Measurements from ENCODE around the gene MAN1C1. TPM values are rescaled to one million over a fixed set of nuclear protein-coding genes. Genes with fewer than 3 reads are reported as not detected.
A peak's percentile ranks its signal among the peaks of the same experiment; 100 is the strongest.

The MAN1C1 gene
- total and polyA plus RNA-seq, 3 experiments from 2014 or later: 2.8 to 5.6 (median 3.6) TPM

DNA sequence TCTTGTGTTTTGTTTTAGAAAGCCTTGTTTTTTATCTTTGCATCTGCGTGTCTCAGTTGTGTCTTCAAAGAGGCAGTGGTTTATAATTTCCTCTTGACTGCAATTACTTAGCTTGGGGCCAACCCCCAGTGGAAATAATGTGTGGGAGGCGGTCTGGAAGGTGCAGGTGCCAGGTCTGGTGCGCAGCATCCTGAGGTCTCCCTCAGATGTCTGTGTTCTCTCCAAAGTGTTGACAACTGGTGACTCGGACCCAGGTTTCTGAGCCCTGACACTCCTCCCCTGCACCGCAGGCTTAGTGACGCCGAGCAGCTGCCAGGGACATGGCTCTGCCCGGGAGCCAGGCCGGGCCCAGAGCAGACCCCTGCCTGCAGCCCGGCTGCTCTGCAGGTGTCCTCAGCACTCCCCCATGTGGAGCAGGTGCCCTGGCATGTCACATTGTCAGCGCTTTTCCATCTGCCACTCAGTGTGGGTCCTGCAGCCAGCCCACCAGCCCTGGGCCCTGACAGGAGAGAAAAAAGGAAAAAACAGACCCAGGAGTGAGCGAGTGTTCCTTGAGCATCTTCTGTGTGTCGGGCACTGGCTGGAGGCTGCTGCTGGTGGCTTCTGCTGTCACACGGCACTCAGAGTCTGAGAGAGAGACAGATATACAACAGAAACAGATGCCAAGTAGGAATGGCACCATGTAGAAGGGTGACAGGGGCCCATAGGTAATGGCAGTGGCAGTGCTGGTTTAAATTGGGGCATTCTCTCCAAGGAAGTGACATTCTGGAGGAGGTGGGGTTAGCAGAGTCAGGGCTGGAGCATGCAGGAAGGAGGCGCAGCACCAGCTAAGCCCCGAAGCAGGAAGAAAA lies 158.6 kb downstream of the MAN1C1 start:
- CTCF ChIA-PET: interaction anchor here (0.7 to 1.8 kb wide), 13 partner anchors 9 to 167 kb away, joined by 3 to 11 read pairs (median 3); no protein-coding TSS in a partner anchor
- no peak overlapping the region for H3K27ac ChIP-seq (ENCODE audit: low read depth, low read length)
- Mint-ChIP-seq H3K27me3 (no peaks in the 10 kb centered on the region), H3K9me3 (no peaks in the 10 kb centered on the region), H3K27ac (peak overlapping the region; percentile 79 to 99 (median 92)), H3K4me3 (peak overlapping the region; percentile 35 to 89 (median 78)), H3K4me1 (peaks cover 41 to 55% (median 51%) of the 10 kb centered on the region in 3 donors), H3K36me3 (peaks cover 4 to 33% (median 15%) of the 10 kb centered on the region in 3 donors)
- peak overlapping the region; percentile 59 for H3K4me3 ChIP-seq (ENCODE audit: low read length)
- DNase-seq: peak; percentile 62 to 94 (median 90)
- no peaks in the 10 kb centered on the region for H3K9me3 ChIP-seq (ENCODE audit: low read length)
- H3K4me1 ChIP-seq (ENCODE audit: insufficient read depth, low read length): peaks cover 72% of the 10 kb centered on the region
- POLR2A ChIA-PET: interaction anchor here (0.6 to 1.5 kb wide), 10 partner anchors 20 to 419 kb away, joined by 3 to 5 read pairs (median 3); no protein-coding TSS in a partner anchor
- H3K36me3 ChIP-seq (ENCODE audit: insufficient read depth, low read length): no peaks in the 10 kb centered on the region
- no peaks in the 10 kb centered on the region for H3K27me3 ChIP-seq (ENCODE audit: insufficient read depth, low read length, poor library complexity, severe bottlenecking)

GRCh38 chr1:25779388-25779787 lies 162.8 kb downstream of the MAN1C1 start:
- H3K9me3 ChIP-seq (ENCODE audit: low read length): no peaks in the 10 kb centered on the region
- Mint-ChIP-seq H3K27me3 (no peaks in the 10 kb centered on the region), H3K4me1 (peaks cover 15 to 22% (median 16%) of the 10 kb centered on the region in 3 donors), H3K9me3 (no peaks in the 10 kb centered on the region), H3K27ac (no peak overlapping the region), H3K36me3 (peaks cover 0 to 27% (median 12%) of the 10 kb centered on the region in 3 donors), H3K4me3 (no peak overlapping the region)
- peaks cover 37% of the 10 kb centered on the region for H3K4me1 ChIP-seq (ENCODE audit: insufficient read depth, low read length)
- no peak overlapping the region for H3K27ac ChIP-seq (ENCODE audit: low read depth, low read length)
- H3K4me3 ChIP-seq (ENCODE audit: low read length): no peak overlapping the region
- H3K36me3 ChIP-seq (ENCODE audit: insufficient read depth, low read length): peaks cover 4% of the 10 kb centered on the region
- DNase-seq: no peak
- CTCF ChIA-PET: interaction anchor here (1.8 kb wide), 1 partner anchor 31 kb away, joined by 5 read pairs; no protein-coding TSS in a partner anchor
- POLR2A ChIA-PET: no interaction called here
- no peaks in the 10 kb centered on the region for H3K27me3 ChIP-seq (ENCODE audit: insufficient read depth, low read length, poor library complexity, severe bottlenecking)

- H3K4me1 Mint-ChIP-seq: peaks cover 10 to 17% (median 11%) of the 10 kb centered on the region in 3 donors
- Histone ChIP-seq H3K4me3 (ENCODE audit: low read length) (no peak overlapping the region), H3K27ac (ENCODE audit: low read depth, low read length) (no peak overlapping the region), H3K36me3 (ENCODE audit: insufficient read depth, low read length) (peaks cover 6% of the 10 kb centered on the region), H3K4me1 (ENCODE audit: insufficient read depth, low read length) (peaks cover 34% of the 10 kb centered on the region), H3K27me3 (ENCODE audit: insufficient read depth, low read length, poor library complexity, severe bottlenecking) (no peaks in the 10 kb centered on the region), H3K9me3 (ENCODE audit: low read length) (no peaks in the 10 kb centered on the region)
- CTCF ChIA-PET: interaction anchor here (1.8 kb wide), 1 partner anchor 31 kb away, joined by 5 read pairs; no protein-coding TSS in a partner anchor
- DNase-seq: no peak
- no peak overlapping the region for H3K4me3 Mint-ChIP-seq
- H3K36me3 Mint-ChIP-seq: peaks cover 0 to 32% (median 13%) of the 10 kb centered on the region in 3 donors
- POLR2A ChIA-PET: no interaction called here
- H3K27ac Mint-ChIP-seq: peak overlapping the region in 2 of 8 donors; percentile 22 to 66
- no peaks in the 10 kb centered on the region for H3K9me3 Mint-ChIP-seq
- H3K27me3 Mint-ChIP-seq: no peaks in the 10 kb centered on the region
Measured at GRCh38 chr1:25779894-25780293, 163.3 kb downstream of the MAN1C1 start.

DNA sequence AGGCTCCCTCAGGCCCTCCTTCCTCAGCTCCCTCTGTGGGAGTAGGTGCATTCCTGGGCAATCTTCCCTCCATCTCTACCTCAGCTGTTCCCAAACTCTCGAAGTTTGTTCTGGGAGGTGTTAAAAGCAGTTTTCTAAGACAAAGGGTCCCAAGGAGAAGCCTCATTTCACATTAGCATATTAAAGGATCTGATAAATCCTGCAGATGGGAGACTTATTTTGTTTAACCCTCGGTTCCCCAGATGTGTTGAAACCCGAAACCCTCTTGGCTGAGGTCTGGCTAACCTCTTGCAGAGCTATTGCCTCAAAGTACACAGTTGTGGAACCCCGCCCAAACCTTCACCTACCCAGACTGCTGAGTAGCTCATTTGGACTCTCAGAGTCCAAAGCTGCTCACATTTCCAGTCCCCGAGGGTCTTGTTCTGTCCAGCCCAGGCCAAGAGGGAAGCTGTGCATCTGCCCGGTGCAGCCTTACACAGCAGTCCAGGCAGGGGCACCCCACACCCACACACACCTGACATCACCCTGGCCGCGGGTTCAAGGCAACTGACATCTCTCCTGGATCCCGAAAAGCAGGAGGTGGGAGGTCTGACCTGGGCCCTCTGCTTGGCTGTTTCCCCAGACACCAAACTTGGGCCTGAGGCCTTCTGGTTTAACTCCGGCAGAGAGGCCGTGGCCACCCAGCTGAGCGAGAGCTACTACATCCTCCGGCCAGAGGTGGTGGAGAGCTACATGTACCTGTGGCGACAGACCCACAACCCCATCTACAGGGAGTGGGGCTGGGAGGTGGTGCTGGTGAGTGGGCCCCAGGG lies 163.9 kb downstream of the MAN1C1 start:
- Mint-ChIP-seq H3K36me3 (peaks cover 0 to 36% (median 13%) of the 10 kb centered on the region in 3 donors), H3K9me3 (no peaks in the 10 kb centered on the region), H3K27ac (peak overlapping the region in 1 of 8 donors; percentile 43), H3K4me3 (no peak overlapping the region), H3K27me3 (no peaks in the 10 kb centered on the region), H3K4me1 (peaks cover 4 to 11% (median 4%) of the 10 kb centered on the region in 3 donors)
- CTCF ChIA-PET: interaction anchor here (1.8 kb wide), 1 partner anchor 30 kb away, joined by 5 read pairs; no protein-coding TSS in a partner anchor
- H3K4me3 ChIP-seq (ENCODE audit: low read length): no peak overlapping the region
- no peak for DNase-seq
- H3K27ac ChIP-seq (ENCODE audit: low read depth, low read length): no peak overlapping the region
- no peaks in the 10 kb centered on the region for H3K9me3 ChIP-seq (ENCODE audit: low read length)
- POLR2A ChIA-PET: no interaction called here
- no peaks in the 10 kb centered on the region for H3K27me3 ChIP-seq (ENCODE audit: insufficient read depth, low read length, poor library complexity, severe bottlenecking)
- H3K36me3 ChIP-seq (ENCODE audit: insufficient read depth, low read length): peaks cover 6% of the 10 kb centered on the region
- H3K4me1 ChIP-seq (ENCODE audit: insufficient read depth, low read length): peaks cover 28% of the 10 kb centered on the region

DNA sequence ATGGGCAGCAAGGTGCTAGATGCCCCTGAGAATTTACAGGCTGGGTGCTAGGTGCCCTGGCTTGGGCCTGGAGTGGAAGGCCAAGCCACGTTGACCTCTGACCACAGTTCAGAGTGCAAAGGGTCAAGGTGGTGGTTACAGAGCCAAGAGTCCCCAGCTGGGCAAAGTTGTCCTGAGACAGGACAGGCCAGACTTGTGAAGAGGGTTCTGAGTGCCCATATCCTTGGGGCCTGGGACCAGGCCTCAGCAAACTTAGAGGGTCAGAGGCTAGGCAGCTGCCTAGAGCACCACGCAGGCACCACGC lies 164.5 kb downstream of the MAN1C1 start:
- no peaks in the 10 kb centered on the region for H3K9me3 Mint-ChIP-seq
- no peak for DNase-seq
- H3K36me3 Mint-ChIP-seq: peaks cover 0 to 41% (median 13%) of the 10 kb centered on the region in 3 donors
- peak overlapping the region in 1 of 8 donors; percentile 60 for H3K27ac Mint-ChIP-seq
- H3K36me3 ChIP-seq (ENCODE audit: insufficient read depth, low read length): peaks cover 6% of the 10 kb centered on the region
- no peak overlapping the region for H3K4me3 Mint-ChIP-seq
- ChIA-PET CTCF (no interaction called here), POLR2A (no interaction called here)
- H3K27me3 Mint-ChIP-seq: no peaks in the 10 kb centered on the region
- H3K4me1 ChIP-seq (ENCODE audit: insufficient read depth, low read length): peaks cover 22% of the 10 kb centered on the region
- peaks cover 0 to 5% (median under 1%) of the 10 kb centered on the region in 3 donors for H3K4me1 Mint-ChIP-seq
- no peaks in the 10 kb centered on the region for H3K9me3 ChIP-seq (ENCODE audit: low read length)
- no peak overlapping the region for H3K4me3 ChIP-seq (ENCODE audit: low read length)
- H3K27me3 ChIP-seq (ENCODE audit: insufficient read depth, low read length, poor library complexity, severe bottlenecking): no peaks in the 10 kb centered on the region
- no peak overlapping the region for H3K27ac ChIP-seq (ENCODE audit: low read depth, low read length)

DNA sequence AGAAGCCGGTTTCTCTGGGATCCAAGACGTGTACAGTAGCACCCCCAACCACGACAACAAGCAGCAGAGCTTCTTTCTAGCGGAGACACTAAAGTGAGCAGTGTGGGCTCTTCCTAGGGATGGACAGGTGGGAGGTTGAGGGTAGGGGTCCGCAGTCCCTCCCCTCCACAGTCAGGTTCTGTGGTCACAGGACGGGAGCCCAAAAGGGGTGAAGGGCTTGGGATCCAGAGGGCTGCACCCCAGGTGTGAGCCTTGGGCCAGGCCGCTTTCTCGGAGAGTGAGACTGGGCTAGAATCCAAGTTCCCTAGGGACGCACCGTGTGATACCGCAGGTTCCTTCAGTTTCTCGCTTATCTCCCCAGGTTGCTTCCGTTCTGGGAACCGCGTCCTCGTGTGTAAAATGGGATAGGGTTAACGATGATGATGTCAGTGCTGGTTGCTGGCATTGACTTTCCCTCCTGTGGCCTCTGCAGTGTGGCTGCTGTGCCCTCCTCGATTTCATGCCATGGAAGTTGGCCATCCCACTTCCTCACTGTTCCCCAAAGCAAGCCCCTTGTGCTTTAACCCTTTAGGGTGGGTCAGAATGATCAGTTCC lies 166.1 kb downstream of the MAN1C1 start:
- DNase-seq: no peak
- H3K9me3 ChIP-seq (ENCODE audit: low read length): no peaks in the 10 kb centered on the region
- H3K4me1 ChIP-seq (ENCODE audit: insufficient read depth, low read length): peaks cover 16% of the 10 kb centered on the region
- Mint-ChIP-seq H3K27ac (peak overlapping the region in 3 of 8 donors; percentile 3 to 91 (median 43)), H3K36me3 (peaks cover 0 to 54% (median 9%) of the 10 kb centered on the region in 3 donors), H3K27me3 (no peaks in the 10 kb centered on the region), H3K4me3 (no peak overlapping the region), H3K9me3 (no peaks in the 10 kb centered on the region), H3K4me1 (no peaks in the 10 kb centered on the region)
- no peak overlapping the region for H3K27ac ChIP-seq (ENCODE audit: low read depth, low read length)
- peaks cover 6% of the 10 kb centered on the region for H3K36me3 ChIP-seq (ENCODE audit: insufficient read depth, low read length)
- no peak overlapping the region for H3K4me3 ChIP-seq (ENCODE audit: low read length)
- no peaks in the 10 kb centered on the region for H3K27me3 ChIP-seq (ENCODE audit: insufficient read depth, low read length, poor library complexity, severe bottlenecking)
- ChIA-PET POLR2A (no interaction called here), CTCF (no interaction called here)

GRCh38 chr1:25784575-25785051 lies 168.0 kb downstream of the MAN1C1 start:
- H3K27ac ChIP-seq (ENCODE audit: low read depth, low read length): no peak overlapping the region
- H3K27ac Mint-ChIP-seq: peak overlapping the region in 1 of 8 donors; percentile 61

More at GRCh38 chr1:25784575-25785051, 168.0 kb downstream of the MAN1C1 start:
- Mint-ChIP-seq H3K27me3 (no peaks in the 10 kb centered on the region), H3K9me3 (no peaks in the 10 kb centered on the region), H3K36me3 (peaks cover 0 to 49% (median 9%) of the 10 kb centered on the region in 3 donors), H3K4me1 (no peaks in the 10 kb centered on the region), H3K4me3 (no peak overlapping the region)
- Histone ChIP-seq H3K9me3 (ENCODE audit: low read length) (no peaks in the 10 kb centered on the region), H3K4me1 (ENCODE audit: insufficient read depth, low read length) (peaks cover 10% of the 10 kb centered on the region), H3K36me3 (ENCODE audit: insufficient read depth, low read length) (peaks cover 6% of the 10 kb centered on the region), H3K27me3 (ENCODE audit: insufficient read depth, low read length, poor library complexity, severe bottlenecking) (no peaks in the 10 kb centered on the region), H3K4me3 (ENCODE audit: low read length) (no peak overlapping the region)
- no peak for DNase-seq
- POLR2A ChIA-PET: no interaction called here
- CTCF ChIA-PET: no interaction called here
